Large intestine (tissue), 3 donors: ENCODE measurements around the gene ZFYVE1. TPM values are rescaled to one million over a fixed set of nuclear protein-coding genes. Genes with fewer than 3 reads are reported as not detected.
A peak's percentile ranks its signal among the peaks of the same experiment; 100 is the strongest.
"Not testable (repeated sequence)": the region's sequence is repeated elsewhere in the genome, so short reads cannot be mapped to it uniquely, and the experiment has no call there.

Experiments
- DNase-seq, 2 donors: peaks; one replicate each; pipeline versions ENCODE4 v3.0.0 to v3.0.0-alpha.2; 2013
- H3K27ac ChIP-seq: one replicate; pipeline ENCODE4 v1.5.1; 2013; ENCODE audit warnings: low read length
- H3K27me3 ChIP-seq: 2 replicates; pipeline ENCODE4 v1.6.1; 2013; ENCODE audit warnings: low read length; ENCODE audit not compliant: control insufficient read depth, insufficient read depth
- H3K36me3 ChIP-seq: 2 replicates; pipeline ENCODE4 v1.6.1; 2013; ENCODE audit warnings: low read length; ENCODE audit not compliant: control insufficient read depth, insufficient read depth
- H3K4me1 ChIP-seq: one replicate; pipeline ENCODE4 v1.6.1; 2013; ENCODE audit warnings: low read length; ENCODE audit not compliant: control insufficient read depth, insufficient read depth
- H3K4me3 ChIP-seq: one replicate; pipeline ENCODE4 v1.5.1; 2013; ENCODE audit warnings: low read length
- H3K9me3 ChIP-seq: one replicate; pipeline ENCODE4 v1.6.1; 2013; ENCODE audit warnings: mild to moderate bottlenecking, low read depth, low read length, moderate library complexity; ENCODE audit not compliant: control insufficient read depth
- WGBS: methylation state at CpG from one replicate; pipeline ENCODE4 v1.1.5; 2013; ENCODE audit warnings: low lambda C conversion rate; ENCODE audit not compliant: insufficient coverage; 5-methylcytosine and 5-hydroxymethylcytosine counted together
- polyA plus RNA-seq: library from polyadenylated mRNA; unstranded; fragments of 120-200 nt; gene quantifications from one replicate; pipeline ENCODE4 v1.2.1, GENCODE V29; 2013

Gene ZFYVE1
- polyA plus RNA-seq, 1 donor, result 14.2 TPM

GRCh38 chr14:73036706-73037450, 10.0 kb upstream of the ZFYVE1 start:
- WGBS, result no CpG with 5 or more reads among the region's 9 CpGs
- H3K27ac ChIP-seq, H3K36me3 ChIP-seq, DNase-seq, H3K4me3 ChIP-seq, H3K27me3 ChIP-seq, H3K9me3 ChIP-seq, H3K4me1 ChIP-seq: not testable (repeated sequence)

GRCh38 chr14:73027984-73028383, 1.1 kb upstream of the ZFYVE1 start:
- H3K36me3 ChIP-seq, result peaks cover 14% of the 10 kb centered on the region
- no peak overlapping the region for H3K27ac ChIP-seq
- no peaks in the 10 kb centered on the region for H3K27me3 ChIP-seq
- H3K4me3 ChIP-seq, result no peak overlapping the region
- H3K4me1 ChIP-seq, result peaks cover 2% of the 10 kb centered on the region
- H3K9me3 ChIP-seq, result no peaks in the 10 kb centered on the region
- no peak for DNase-seq

GRCh38 chr14:73027546-73027945, 640 bp upstream of the ZFYVE1 start:
- H3K4me3 ChIP-seq, result peak overlapping the region; percentile 55
- no peak overlapping the region for H3K27ac ChIP-seq
- no peak for DNase-seq
- H3K27me3 ChIP-seq, result no peaks in the 10 kb centered on the region
- no CpG with 5 or more reads among the region's 3 CpGs for WGBS
- peaks cover 17% of the 10 kb centered on the region for H3K36me3 ChIP-seq
- peaks cover 2% of the 10 kb centered on the region for H3K4me1 ChIP-seq
- H3K9me3 ChIP-seq, result no peaks in the 10 kb centered on the region

GRCh38 chr14:73026243-73026844, 562 bp downstream of the ZFYVE1 start:
- no peaks in the 10 kb centered on the region for H3K27me3 ChIP-seq
- peak overlapping the region; percentile 55 for H3K4me3 ChIP-seq
- peaks cover 24% of the 10 kb centered on the region for H3K36me3 ChIP-seq
- peak overlapping the region; percentile 39 for H3K27ac ChIP-seq
- H3K9me3 ChIP-seq, result no peaks in the 10 kb centered on the region
- H3K4me1 ChIP-seq, result peaks cover 2% of the 10 kb centered on the region
- DNase-seq, result peak in 1 of 2 donors; percentile 3
- 40% methylated on average over 1 of the region's 21 CpGs for WGBS

GRCh38 chr14:73025544-73025943, 1.4 kb downstream of the ZFYVE1 start:
- H3K27ac ChIP-seq, result no peak overlapping the region
- H3K36me3 ChIP-seq, result peaks cover 27% of the 10 kb centered on the region
- no peak overlapping the region for H3K4me3 ChIP-seq
- H3K4me1 ChIP-seq, result peaks cover 2% of the 10 kb centered on the region
- H3K9me3 ChIP-seq, result no peaks in the 10 kb centered on the region
- WGBS, result 80% methylated on average over 1 of the region's 3 CpGs
- H3K27me3 ChIP-seq, result no peaks in the 10 kb centered on the region
- no peak for DNase-seq

- peaks cover 2% of the 10 kb centered on the region for H3K4me1 ChIP-seq
- H3K4me3 ChIP-seq, result no peak overlapping the region
- 100% methylated on average over 1 of the region's 4 CpGs for WGBS
- H3K27me3 ChIP-seq, result no peaks in the 10 kb centered on the region
- H3K9me3 ChIP-seq, result no peaks in the 10 kb centered on the region
- peaks cover 37% of the 10 kb centered on the region for H3K36me3 ChIP-seq
- no peak for DNase-seq
- H3K27ac ChIP-seq, result no peak overlapping the region
Observed at GRCh38 chr14:73022051-73022450, 4.9 kb downstream of the ZFYVE1 start.

- H3K4me3 ChIP-seq, H3K27ac ChIP-seq, H3K9me3 ChIP-seq, H3K27me3 ChIP-seq, DNase-seq, H3K4me1 ChIP-seq: not testable (repeated sequence)
- H3K36me3 ChIP-seq, result peaks cover 18% of the 10 kb centered on the region
- no CpG with 5 or more reads among the region's 10 CpGs for WGBS
Observed at GRCh38 chr14:73016011-73016410, 10.9 kb downstream of the ZFYVE1 start.

- not testable (repeated sequence) for H3K27ac ChIP-seq
- peaks cover 16% of the 10 kb centered on the region for H3K36me3 ChIP-seq
Observed at GRCh38 chr14:73015552-73015951, 11.4 kb downstream of the ZFYVE1 start.

GRCh38 chr14:73014105-73014504, 12.8 kb downstream of the ZFYVE1 start:
- Histone ChIP-seq H3K27ac (no peak overlapping the region), H3K36me3 (peaks cover 16% of the 10 kb centered on the region), H3K4me3 (no peak overlapping the region), H3K27me3 (no peaks in the 10 kb centered on the region), H3K9me3 (no peaks in the 10 kb centered on the region), H3K4me1 (no peaks in the 10 kb centered on the region)
- WGBS, result no CpG with 5 or more reads among the region's 2 CpGs
- DNase-seq, result no peak

More at GRCh38 chr14:73015552-73015951, 11.4 kb downstream of the ZFYVE1 start:
- H3K9me3 ChIP-seq, H3K4me3 ChIP-seq, H3K27me3 ChIP-seq, H3K4me1 ChIP-seq, DNase-seq: not testable (repeated sequence)
- 100% methylated on average over 2 of the region's 14 CpGs for WGBS

- not testable (repeated sequence) for DNase-seq, H3K4me3 ChIP-seq, H3K27me3 ChIP-seq, H3K4me1 ChIP-seq, H3K9me3 ChIP-seq, H3K27ac ChIP-seq
- 100% methylated on average over 1 of the region's 7 CpGs for WGBS
- peaks cover 11% of the 10 kb centered on the region for H3K36me3 ChIP-seq
Observed at GRCh38 chr14:73011189-73011588, 15.7 kb downstream of the ZFYVE1 start.

GRCh38 chr14:73008501-73008900, 18.4 kb downstream of the ZFYVE1 start:
- no CpG with 5 or more reads among the region's 1 CpG for WGBS
- Histone ChIP-seq H3K4me3 (no peak overlapping the region), H3K36me3 (peaks cover 12% of the 10 kb centered on the region), H3K27ac (no peak overlapping the region), H3K4me1 (no peaks in the 10 kb centered on the region), H3K27me3 (no peaks in the 10 kb centered on the region), H3K9me3 (no peaks in the 10 kb centered on the region)
- no peak for DNase-seq
